Liver (tissue), 9 donors: ENCODE data around the gene TLE4. TPM values are rescaled to one million over a fixed set of nuclear protein-coding genes. Genes with fewer than 3 reads are reported as not detected.

Experiments used
- DNase-seq: peaks from one replicate; pipeline ENCODE4 v3.0.0-alpha.2; 2017; ENCODE audit warnings: low spot score
- H3K27ac ChIP-seq, 2 donors: one replicate each; pipeline ENCODE4 v1.7.0; 2013; ENCODE audit warnings: inconsistent platforms in 2 of 2, low read length in 2 of 2, control low read depth in 1 of 2, low read depth in 1 of 2, mild to moderate bottlenecking in 1 of 2
- H3K27me3 ChIP-seq, 4 donors: one replicate each; pipeline versions ENCODE4 v1.6.1 to v1.7.0; 2013; ENCODE audit warnings: low read length in 3 of 4, inconsistent platforms in 1 of 4, mild to moderate bottlenecking in 1 of 4, moderate library complexity in 1 of 4; ENCODE audit not compliant: control insufficient read depth in 4 of 4, insufficient read depth in 4 of 4
- H3K36me3 ChIP-seq, 4 donors: one replicate each; pipeline versions ENCODE4 v1.6.1 to v1.7.0; 2013; ENCODE audit warnings: low read length in 3 of 4, mild to moderate bottlenecking in 3 of 4, low read depth in 1 of 4, moderate library complexity in 1 of 4; ENCODE audit not compliant: control insufficient read depth in 4 of 4, insufficient read depth in 3 of 4
- H3K4me1 ChIP-seq, 4 donors: one replicate each; pipeline versions ENCODE4 v1.6.1 to v1.7.0; 2013; ENCODE audit warnings: low read length in 3 of 4, mild to moderate bottlenecking in 3 of 4, moderate library complexity in 1 of 4; ENCODE audit not compliant: control insufficient read depth in 4 of 4, insufficient read depth in 4 of 4
- H3K4me3 ChIP-seq, 3 donors: one replicate each; pipeline versions ENCODE4 v1.6.1 to v1.7.0; 2013; ENCODE audit warnings: low read length in 3 of 3, control low read depth in 1 of 3, low read depth in 1 of 3, mild to moderate bottlenecking in 1 of 3
- H3K9ac ChIP-seq, 2 donors: one replicate each; pipeline ENCODE4 v1.7.0; 2013; ENCODE audit warnings: low read length in 2 of 2, mild to moderate bottlenecking in 2 of 2, moderate library complexity in 2 of 2, control low read depth in 1 of 2, low read depth in 1 of 2
- H3K9me3 ChIP-seq, 4 donors: one replicate each; pipeline versions ENCODE4 v1.6.1 to v1.7.0; 2013; ENCODE audit warnings: low read length in 3 of 4; ENCODE audit not compliant: control insufficient read depth in 4 of 4
- ATF3 ChIP-seq: IDR thresholded peaks from 2 replicates; pipeline ENCODE4 v1.6.1; 2016; ENCODE audit warnings: antibody characterized with exemption
- EGR1 ChIP-seq, 2 donors: IDR thresholded peaks; 2 replicates each; pipeline ENCODE4 v1.6.1; 2016 to 2018; ENCODE audit warnings: antibody characterized with exemption in 2 of 2, low read depth in 2 of 2
- FOXA2 ChIP-seq: IDR thresholded peaks from 2 replicates; pipeline ENCODE4 v1.6.1; 2016; ENCODE audit warnings: antibody characterized with exemption
- GABPA ChIP-seq, 2 donors: IDR thresholded peaks in 1 of 2; conservative IDR thresholded peaks in 1 of 2; 2 replicates each; pipeline ENCODE4 v1.6.1; 2016; ENCODE audit warnings: antibody characterized with exemption in 2 of 2, mild to moderate bottlenecking in 1 of 2, moderate library complexity in 1 of 2
- HNF4A ChIP-seq, 2 donors: conservative IDR thresholded peaks; 2 replicates each; pipeline ENCODE4 v1.6.1; 2016; ENCODE audit warnings: antibody characterized with exemption in 2 of 2, mild to moderate bottlenecking in 2 of 2
- JUND ChIP-seq, 2 donors: IDR thresholded peaks; 2 replicates each; pipeline ENCODE4 v1.6.1; 2016; ENCODE audit warnings: antibody characterized with exemption in 2 of 2
- RAD21 ChIP-seq, 2 donors: IDR thresholded peaks; 2 replicates each; pipeline ENCODE4 v1.6.1; 2016; ENCODE audit warnings: antibody characterized with exemption in 2 of 2, mild to moderate bottlenecking in 2 of 2
- RXRA ChIP-seq, 2 donors: IDR thresholded peaks; 2 replicates each; pipeline ENCODE4 v1.6.1; 2017 to 2018; ENCODE audit warnings: antibody characterized with exemption in 2 of 2, mild to moderate bottlenecking in 1 of 2
- SP1 ChIP-seq: IDR thresholded peaks from 2 replicates; pipeline ENCODE4 v1.6.1; 2018; ENCODE audit warnings: antibody characterized with exemption, mild to moderate bottlenecking
- TAF1 ChIP-seq: conservative IDR thresholded peaks from 2 replicates; pipeline ENCODE4 v1.6.1; 2016; ENCODE audit warnings: antibody characterized with exemption, mild to moderate bottlenecking
- YY1 ChIP-seq: IDR thresholded peaks from 2 replicates; pipeline ENCODE4 v1.6.1; 2016; ENCODE audit warnings: antibody characterized with exemption, mild to moderate bottlenecking
- whole genome bisulfite sequencing: extraction: QIAGEN DNeasy Blood & Tissue Kit; methylation state at CpG from one replicate; pipeline ENCODE4 v1.1.7; 2013; 5-methylcytosine and 5-hydroxymethylcytosine counted together
- polyA plus RNA-seq, 2 donors: library from polyadenylated mRNA; stranded (reverse) in 1 of 2; unstranded in 1 of 2; fragments of 200-250 nt in 1 of 2; fragments of >200 nt in 1 of 2; fragmentation: Nextera tagmentation in 1 of 2; extraction: Ambion mirVana in 1 of 2; gene quantifications; one replicate each; pipeline versions ENCODE4 v1.2.1 to v1.2.3, GENCODE V29; 2013 to 2015
- total RNA-seq, 2 donors: library from RNA; depleted of rRNA; stranded (reverse); fragments of >200 nt; gene quantifications; one replicate each; pipeline ENCODE4 v1.2.3, GENCODE V29; 2014
- TF ChIP-seq, protein P1 (sequence below): fragments of 150-350 bp; IDR thresholded peaks from 2 replicates; pipeline ENCODE4 v1.5.1; 2017; ENCODE audit warnings: improper control_type of control experiment, low read depth, low read length; ENCODE audit not compliant: missing input control
- TF ChIP-seq, protein P2 (sequence below): IDR thresholded peaks from 2 replicates; pipeline ENCODE4 v1.6.1; 2016; ENCODE audit warnings: antibody characterized with exemption
- TF ChIP-seq, protein P3 (sequence below): IDR thresholded peaks from 2 replicates; pipeline ENCODE4 v1.6.1; 2016; ENCODE audit warnings: antibody characterized with exemption
- donor health status: healthy.
- donor health status: healthy.
- donor health status: healthy.
- donor health status: healthy.
- donor health status: healthy.

Gene TLE4
- total and polyA plus RNA-seq, 4 donors, result 2.5 to 6.6 (median 4.7) TPM

- Histone ChIP-seq H3K27ac (no peak overlapping the region), H3K4me1 (no peaks in the 10 kb centered on the region), H3K9me3 (no peaks in the 10 kb centered on the region), H3K9ac (no peak overlapping the region), H3K27me3 (no peaks in the 10 kb centered on the region), H3K4me3 (no peak overlapping the region), H3K36me3 (no peaks in the 10 kb centered on the region)
- DNase-seq, result no peak
- 87% methylated on average over 5 of the region's 5 CpGs for WGBS
- TF ChIP-seq SP1 (no peak), GABPA (IDR thresholded peaks at IDR 0.05 in 1 of 2, conservative IDR thresholded peaks at IDR 0.05 in 1 of 2) (no peak), HNF4A (conservative IDR thresholded peaks at IDR 0.05) (no peak), RAD21 (IDR thresholded peaks at IDR 0.05) (no peak), JUND (IDR thresholded peaks at IDR 0.05) (no peak), RXRA (IDR thresholded peaks at IDR 0.05) (no peak), YY1 (no peak), TAF1 (no peak), EGR1 (IDR thresholded peaks at IDR 0.05; ENCODE audit: low read depth in 2 of 2) (no peak), ATF3 (no peak)
- TF ChIP-seq, protein P1, sequence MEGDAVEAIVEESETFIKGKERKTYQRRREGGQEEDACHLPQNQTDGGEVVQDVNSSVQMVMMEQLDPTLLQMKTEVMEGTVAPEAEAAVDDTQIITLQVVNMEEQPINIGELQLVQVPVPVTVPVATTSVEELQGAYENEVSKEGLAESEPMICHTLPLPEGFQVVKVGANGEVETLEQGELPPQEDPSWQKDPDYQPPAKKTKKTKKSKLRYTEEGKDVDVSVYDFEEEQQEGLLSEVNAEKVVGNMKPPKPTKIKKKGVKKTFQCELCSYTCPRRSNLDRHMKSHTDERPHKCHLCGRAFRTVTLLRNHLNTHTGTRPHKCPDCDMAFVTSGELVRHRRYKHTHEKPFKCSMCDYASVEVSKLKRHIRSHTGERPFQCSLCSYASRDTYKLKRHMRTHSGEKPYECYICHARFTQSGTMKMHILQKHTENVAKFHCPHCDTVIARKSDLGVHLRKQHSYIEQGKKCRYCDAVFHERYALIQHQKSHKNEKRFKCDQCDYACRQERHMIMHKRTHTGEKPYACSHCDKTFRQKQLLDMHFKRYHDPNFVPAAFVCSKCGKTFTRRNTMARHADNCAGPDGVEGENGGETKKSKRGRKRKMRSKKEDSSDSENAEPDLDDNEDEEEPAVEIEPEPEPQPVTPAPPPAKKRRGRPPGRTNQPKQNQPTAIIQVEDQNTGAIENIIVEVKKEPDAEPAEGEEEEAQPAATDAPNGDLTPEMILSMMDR, result no peak
- TF ChIP-seq, protein P2, sequence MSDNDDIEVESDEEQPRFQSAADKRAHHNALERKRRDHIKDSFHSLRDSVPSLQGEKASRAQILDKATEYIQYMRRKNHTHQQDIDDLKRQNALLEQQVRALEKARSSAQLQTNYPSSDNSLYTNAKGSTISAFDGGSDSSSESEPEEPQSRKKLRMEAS, result no peak
These were observed 59.0 kb downstream of the TLE4 start for GRCh38 chr9:79630521-79631403.

GRCh38 chr9:79632060-79632459, 60.3 kb downstream of the TLE4 start:
- H3K4me1 ChIP-seq, result no peaks in the 10 kb centered on the region
- WGBS, result 97% methylated on average over 5 of the region's 5 CpGs
- H3K36me3 ChIP-seq, result no peaks in the 10 kb centered on the region
- H3K9ac ChIP-seq, result no peak overlapping the region
- no peak overlapping the region for H3K27ac ChIP-seq
- no peak overlapping the region for H3K4me3 ChIP-seq
- H3K27me3 ChIP-seq, result no peaks in the 10 kb centered on the region
- TF ChIP-seq JUND (IDR thresholded peaks at IDR 0.05) (no peak), GABPA (IDR thresholded peaks at IDR 0.05 in 1 of 2, conservative IDR thresholded peaks at IDR 0.05 in 1 of 2) (no peak), RAD21 (IDR thresholded peaks at IDR 0.05) (no peak), FOXA2 (no peak)
- TF ChIP-seq, protein P2, result no peak
- TF ChIP-seq, protein P3, sequence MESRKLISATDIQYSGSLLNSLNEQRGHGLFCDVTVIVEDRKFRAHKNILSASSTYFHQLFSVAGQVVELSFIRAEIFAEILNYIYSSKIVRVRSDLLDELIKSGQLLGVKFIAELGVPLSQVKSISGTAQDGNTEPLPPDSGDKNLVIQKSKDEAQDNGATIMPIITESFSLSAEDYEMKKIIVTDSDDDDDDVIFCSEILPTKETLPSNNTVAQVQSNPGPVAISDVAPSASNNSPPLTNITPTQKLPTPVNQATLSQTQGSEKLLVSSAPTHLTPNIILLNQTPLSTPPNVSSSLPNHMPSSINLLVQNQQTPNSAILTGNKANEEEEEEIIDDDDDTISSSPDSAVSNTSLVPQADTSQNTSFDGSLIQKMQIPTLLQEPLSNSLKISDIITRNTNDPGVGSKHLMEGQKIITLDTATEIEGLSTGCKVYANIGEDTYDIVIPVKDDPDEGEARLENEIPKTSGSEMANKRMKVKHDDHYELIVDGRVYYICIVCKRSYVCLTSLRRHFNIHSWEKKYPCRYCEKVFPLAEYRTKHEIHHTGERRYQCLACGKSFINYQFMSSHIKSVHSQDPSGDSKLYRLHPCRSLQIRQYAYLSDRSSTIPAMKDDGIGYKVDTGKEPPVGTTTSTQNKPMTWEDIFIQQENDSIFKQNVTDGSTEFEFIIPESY, result no peak
- DNase-seq, result no peak
- no peaks in the 10 kb centered on the region for H3K9me3 ChIP-seq
